Fibroblast of villous mesenchyme (primary cell): ENCODE results near the gene TMC5. TPM values are rescaled to one million over a fixed set of nuclear protein-coding genes. Genes with fewer than 3 reads are reported as not detected.

ENCODE experiments used
- total RNA-seq: library from RNA; depleted of rRNA; stranded (reverse); fragments of >200 nt; gene quantifications from 2 replicates; pipeline ENCODE4 v1.2.3, GENCODE V29; 2012

Gene TMC5
- total RNA-seq, 1 donor: not detected

Other genes with a start within 250 kb of the TMC5 start
- under 0.01 TPM in 2 replicates for gene SYT17, start 249.6 kb upstream of the TMC5 start, total RNA-seq
- gene CLEC19A, start 132.2 kb upstream of the TMC5 start, total RNA-seq: not detected in 2 replicates
- gene GDE1, start 104.2 kb downstream of the TMC5 start, total RNA-seq: 71.8 and 107 TPM in 2 replicates
- gene CCP110, start 106.1 kb downstream of the TMC5 start, total RNA-seq: 8.7 and 15.1 TPM in 2 replicates
- gene VPS35L, start 137.8 kb downstream of the TMC5 start, total RNA-seq: 65.1 and 67.4 TPM in 2 replicates